Testis (tissue), 3 donors: ENCODE results near the gene KIAA1755. TPM values are rescaled to one million over a fixed set of nuclear protein-coding genes. Genes with fewer than 3 reads are reported as not detected.
A peak's percentile ranks its signal among the peaks of the same experiment; 100 is the strongest.
"Not testable (repeated sequence)": the region's sequence is repeated elsewhere in the genome, so short reads cannot be mapped to it uniquely, and the experiment has no call there.

Source experiments
- DNase-seq: peaks from one replicate; pipeline ENCODE4 v3.0.0-alpha.2; 2019
- H3K27ac ChIP-seq, 2 donors: fragments of 200-600 bp; sonication (generic); one replicate each; pipeline ENCODE4 v1.5.1; 2019
- H3K27me3 ChIP-seq: fragments of 200-600 bp; sonication (generic); one replicate; pipeline ENCODE4 v1.5.1; 2019
- H3K36me3 ChIP-seq: fragments of 200-600 bp; sonication (generic); one replicate; pipeline ENCODE4 v1.5.1; 2017; ENCODE audit warnings: low read depth; ENCODE audit errors: missing control alignments
- H3K4me1 ChIP-seq: fragments of 200-600 bp; sonication (generic); one replicate; pipeline ENCODE4 v1.5.1; 2019
- H3K4me3 ChIP-seq, 2 donors: fragments of 200-600 bp; sonication (generic); one replicate each; pipeline ENCODE4 v1.5.1; 2017 to 2019
- H3K9me3 ChIP-seq: fragments of 200-600 bp; sonication (generic); one replicate; pipeline ENCODE4 v1.5.1; 2017
- POLR2A ChIP-seq: fragments of 450-650 bp; IDR thresholded peaks from one replicate; pipeline ENCODE4 v1.6.1; 2017; ENCODE audit warnings: antibody characterized with exemption, mild to moderate bottlenecking, moderate library complexity
- WGBS, 2 donors: methylation state at CpG; one replicate each; pipeline ENCODE4 v1.1.5; 2018; 5-methylcytosine and 5-hydroxymethylcytosine counted together
- intact Hi-C: fragments of 100-400 bp; cut with DNase I; formaldehyde crosslinking; loops from one replicate; pipeline ENCODE4 v1.15.1; 2023; ENCODE audit warnings: low total_unique reads
- polyA plus RNA-seq: library from polyadenylated mRNA; stranded (reverse); fragments of 350-450 nt; fragmentation: Illumina TruSeq; extraction: RNeasy Lipid Tissue Mini Kit (QIAGEN cat#74804); gene quantifications from one replicate; pipeline ENCODE4 v1.2.3, GENCODE V29; 2014; ENCODE audit warnings: low read depth, low replicate concordance; ENCODE audit not compliant: insufficient read depth
- total RNA-seq, 2 donors: library from RNA; depleted of rRNA; stranded (reverse); fragments of >200 nt; gene quantifications; one replicate each; pipeline ENCODE4 v1.2.3, GENCODE V29; 2016
- TF ChIP-seq, protein P1 (sequence below), 3 experiments: fragments of 450-650 bp in 2 of 3; fragments of 200-600 bp in 1 of 3; sonication (generic) in 1 of 3; IDR thresholded peaks; one replicate each; pipeline ENCODE4 v1.5.1; 2016 to 2019; ENCODE audit warnings: antibody characterized with exemption in 3 of 3, mild to moderate bottlenecking in 2 of 3, moderate library complexity in 1 of 3

Gene KIAA1755
- total and polyA plus RNA-seq, 3 donors from 2014 or later, result 5.2 to 9.6 (median 7.6) TPM

GRCh38 chr20:38248133-38248532 lies 12.4 kb downstream of the KIAA1755 start:
- Histone ChIP-seq H3K27ac (peak overlapping the region in 1 of 2 donors; percentile 92), H3K36me3 (no peaks in the 10 kb centered on the region), H3K4me1 (peaks cover 26% of the 10 kb centered on the region), H3K27me3 (no peaks in the 10 kb centered on the region), H3K9me3 (no peaks in the 10 kb centered on the region), H3K4me3 (no peak overlapping the region)
- WGBS, 2 donors, result 52 to 76% methylated on average over 8 of the region's 8 CpGs
- intact Hi-C loops, result loop anchor here (10.0 kb wide), 1 partner anchor 57 kb away; the partner anchor contains the start of gene BPI
- TF ChIP-seq, protein P1, sequence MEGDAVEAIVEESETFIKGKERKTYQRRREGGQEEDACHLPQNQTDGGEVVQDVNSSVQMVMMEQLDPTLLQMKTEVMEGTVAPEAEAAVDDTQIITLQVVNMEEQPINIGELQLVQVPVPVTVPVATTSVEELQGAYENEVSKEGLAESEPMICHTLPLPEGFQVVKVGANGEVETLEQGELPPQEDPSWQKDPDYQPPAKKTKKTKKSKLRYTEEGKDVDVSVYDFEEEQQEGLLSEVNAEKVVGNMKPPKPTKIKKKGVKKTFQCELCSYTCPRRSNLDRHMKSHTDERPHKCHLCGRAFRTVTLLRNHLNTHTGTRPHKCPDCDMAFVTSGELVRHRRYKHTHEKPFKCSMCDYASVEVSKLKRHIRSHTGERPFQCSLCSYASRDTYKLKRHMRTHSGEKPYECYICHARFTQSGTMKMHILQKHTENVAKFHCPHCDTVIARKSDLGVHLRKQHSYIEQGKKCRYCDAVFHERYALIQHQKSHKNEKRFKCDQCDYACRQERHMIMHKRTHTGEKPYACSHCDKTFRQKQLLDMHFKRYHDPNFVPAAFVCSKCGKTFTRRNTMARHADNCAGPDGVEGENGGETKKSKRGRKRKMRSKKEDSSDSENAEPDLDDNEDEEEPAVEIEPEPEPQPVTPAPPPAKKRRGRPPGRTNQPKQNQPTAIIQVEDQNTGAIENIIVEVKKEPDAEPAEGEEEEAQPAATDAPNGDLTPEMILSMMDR (IDR thresholded peaks at IDR 0.05), result no peak
- no peak for TF ChIP-seq POLR2A
- peak; percentile 58 for DNase-seq

- not testable (repeated sequence) for H3K36me3 ChIP-seq, H3K4me3 ChIP-seq, DNase-seq, H3K27me3 ChIP-seq, H3K9me3 ChIP-seq
- peaks cover 22% of the 10 kb centered on the region for H3K4me1 ChIP-seq
- 72 to 82% methylated on average over 4 of the region's 4 CpGs for WGBS, 2 donors
- intact Hi-C loops, result loop anchor here (10.0 kb wide), 1 partner anchor 57 kb away; the partner anchor contains the start of gene BPI
- H3K27ac ChIP-seq, result peak overlapping the region in 1 of 2 donors; percentile 92
These were observed 12.8 kb downstream of the KIAA1755 start for GRCh38 chr20:38247725-38248124.

DNA sequence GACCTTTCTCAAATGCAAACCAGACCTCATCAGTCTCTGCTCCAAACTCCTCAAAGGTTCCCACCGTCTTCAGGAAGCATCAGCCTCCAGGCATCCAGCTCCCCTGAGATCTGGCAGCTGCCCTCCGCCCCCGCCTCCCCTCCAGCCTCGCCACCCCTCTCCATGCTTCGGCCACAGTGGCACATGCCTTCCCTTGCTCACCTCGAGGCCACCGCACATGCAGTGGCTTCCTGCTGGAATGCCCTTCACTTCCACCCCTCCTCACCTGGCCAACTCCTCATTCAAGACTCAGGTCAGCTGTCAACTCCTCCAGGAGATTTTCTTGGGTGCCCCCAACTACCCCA lies 13.4 kb downstream of the KIAA1755 start:
- TF ChIP-seq, protein P1 (IDR thresholded peaks at IDR 0.05), result no peak
- no peak for TF ChIP-seq POLR2A
- peak overlapping the region; percentile 50 to 92 for H3K27ac ChIP-seq
- H3K9me3 ChIP-seq, result no peaks in the 10 kb centered on the region
- H3K4me3 ChIP-seq, result no peak overlapping the region
- no peaks in the 10 kb centered on the region for H3K27me3 ChIP-seq
- DNase-seq, result no peak
- intact Hi-C loops, result loop anchor here (10.0 kb wide), 1 partner anchor 58 kb away; the partner anchor contains the start of gene BPI
- WGBS, 2 donors, result 81 to 82% methylated on average over 7 of the region's 7 CpGs
- no peaks in the 10 kb centered on the region for H3K36me3 ChIP-seq
- peaks cover 16% of the 10 kb centered on the region for H3K4me1 ChIP-seq

GRCh38 chr20:38246357-38247165 lies 14.0 kb downstream of the KIAA1755 start:
- H3K27me3 ChIP-seq, result no peaks in the 10 kb centered on the region
- no peaks in the 10 kb centered on the region for H3K9me3 ChIP-seq
- no peaks in the 10 kb centered on the region for H3K36me3 ChIP-seq
- intact Hi-C loops, result loop anchor here (10.0 kb wide), 1 partner anchor 58 kb away; the partner anchor contains the start of gene BPI
- H3K4me3 ChIP-seq, result no peak overlapping the region
- TF ChIP-seq, protein P1 (IDR thresholded peaks at IDR 0.05), result no peak
- no peak for TF ChIP-seq POLR2A
- peaks cover 15% of the 10 kb centered on the region for H3K4me1 ChIP-seq
- DNase-seq, result peak; percentile 58
- H3K27ac ChIP-seq, result peak overlapping the region; percentile 50 to 92
- WGBS, 2 donors, result 54 to 61% methylated on average over 10 to 14 of the region's 14 CpGs

DNA sequence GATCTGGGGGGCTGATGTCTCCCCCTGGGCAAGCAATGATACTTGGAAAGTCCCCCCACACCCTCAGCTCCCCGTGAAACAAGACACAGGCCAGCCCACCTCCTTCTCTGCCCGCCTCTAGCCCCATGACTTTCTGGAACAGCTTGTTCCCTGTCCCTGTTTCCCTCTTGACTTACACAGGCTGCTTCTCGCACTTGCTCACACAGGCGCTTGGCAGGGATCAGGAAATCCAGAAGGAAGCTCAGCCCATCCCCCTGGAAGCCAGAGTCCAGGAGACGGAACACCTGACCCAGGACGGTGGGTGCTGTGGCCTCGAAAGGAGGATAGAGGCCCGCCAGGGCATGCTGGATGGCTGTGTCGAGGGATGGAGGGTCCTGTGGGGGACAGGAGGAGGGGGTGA lies 14.8 kb downstream of the KIAA1755 start:
- Histone ChIP-seq H3K4me1 (peaks cover 15% of the 10 kb centered on the region), H3K27ac (peak overlapping the region; percentile 60 to 92), H3K4me3 (no peak overlapping the region), H3K27me3 (no peaks in the 10 kb centered on the region), H3K9me3 (no peaks in the 10 kb centered on the region), H3K36me3 (no peaks in the 10 kb centered on the region)
- intact Hi-C loops, result loop anchor here (10.0 kb wide), 1 partner anchor 59 kb away; the partner anchor contains the start of gene BPI
- DNase-seq, result peak; percentile 83
- WGBS, 2 donors, result 40 to 70% methylated on average over 9 of the region's 9 CpGs
- no peak for TF ChIP-seq POLR2A
- TF ChIP-seq, protein P1 (IDR thresholded peaks at IDR 0.05), result no peak
